RWPE2 (cell line): ENCODE data around the gene NUP160.
"Not testable (repeated sequence)": the region's sequence is repeated elsewhere in the genome, so short reads cannot be mapped to it uniquely, and the experiment has no call there.

Source experiments
- ATAC-seq: fragments of 200-7000 bp; cut with Tn5 transposase; 3 replicates; pipeline ENCODE4 v1.9.1; 2021; ENCODE audit warnings: low read depth
- DNase-seq: peaks from one replicate; pipeline ENCODE4 v3.0.0-alpha.2; 2020; ENCODE audit warnings: low spot score
- H3K27ac ChIP-seq: fragments of 450-650 bp; 2 replicates; pipeline ENCODE4 v1.5.1; 2017; ENCODE audit warnings: mild to moderate bottlenecking; ENCODE audit not compliant: poor library complexity, severe bottlenecking
- H3K27me3 ChIP-seq: fragments of 250-450 bp; sonication (Bioruptor Pico); 2 replicates; pipeline ENCODE4 v1.5.1; 2021; ENCODE audit warnings: mild to moderate bottlenecking, moderate library complexity; ENCODE audit not compliant: insufficient read depth, poor library complexity, severe bottlenecking
- H3K36me3 ChIP-seq: fragments of 250-450 bp; sonication (Bioruptor Pico); 2 replicates; pipeline ENCODE4 v1.5.1; 2020; ENCODE audit warnings: low read depth, mild to moderate bottlenecking, moderate library complexity
- H3K4me1 ChIP-seq: fragments of 250-450 bp; sonication (Bioruptor Pico); 2 replicates; pipeline ENCODE4 v1.5.1; 2021; ENCODE audit warnings: mild to moderate bottlenecking, moderate library complexity; ENCODE audit not compliant: insufficient read depth, poor library complexity, severe bottlenecking
- H3K4me3 ChIP-seq: fragments of 250-450 bp; sonication (Bioruptor Pico); 2 replicates; pipeline ENCODE4 v1.5.1; 2021; ENCODE audit warnings: mild to moderate bottlenecking, moderate library complexity; ENCODE audit not compliant: severe bottlenecking
- H3K9me3 ChIP-seq: fragments of 250-450 bp; sonication (Bioruptor Pico); 2 replicates; pipeline ENCODE4 v1.5.1; 2021; ENCODE audit warnings: mild to moderate bottlenecking, moderate library complexity; ENCODE audit not compliant: severe bottlenecking
- CTCF ChIP-seq: fragments of 450-650 bp; IDR thresholded peaks from one replicate; pipeline ENCODE4 v1.5.1; 2017; ENCODE audit warnings: mild to moderate bottlenecking, moderate library complexity; ENCODE audit not compliant: poor library complexity, severe bottlenecking

The NUP160 gene

GRCh38 chr11:47891886-47892285 is 43.7 kb upstream of the NUP160 start:
- ATAC-seq (no peak), DNase-seq (no peak)
- no peaks in the 10 kb centered on the region for H3K4me1 ChIP-seq

GRCh38 chr11:47889714-47890441 is 41.7 kb upstream of the NUP160 start:
- H3K27me3 ChIP-seq = no peaks in the 10 kb centered on the region
- no peak overlapping the region for H3K4me3 ChIP-seq
- TF ChIP-seq CTCF = no peak
- no peaks in the 10 kb centered on the region for H3K9me3 ChIP-seq
- no peaks in the 10 kb centered on the region for H3K4me1 ChIP-seq
- no peak overlapping the region for H3K27ac ChIP-seq
- no peaks in the 10 kb centered on the region for H3K36me3 ChIP-seq
- ATAC-seq (no peak), DNase-seq (no peak)

More at GRCh38 chr11:47891886-47892285, 43.7 kb upstream of the NUP160 start:
- Histone ChIP-seq H3K4me3 (no peak overlapping the region), H3K9me3 (no peaks in the 10 kb centered on the region), H3K27me3 (no peaks in the 10 kb centered on the region), H3K36me3 (no peaks in the 10 kb centered on the region), H3K27ac (no peak overlapping the region)
- no peak for TF ChIP-seq CTCF

GRCh38 chr11:47887910-47888569 is 39.9 kb upstream of the NUP160 start:
- Histone ChIP-seq H3K9me3 (no peaks in the 10 kb centered on the region), H3K4me1 (no peaks in the 10 kb centered on the region), H3K27me3 (no peaks in the 10 kb centered on the region), H3K36me3 (no peaks in the 10 kb centered on the region), H3K4me3 (no peak overlapping the region), H3K27ac (no peak overlapping the region)
- no peak for ATAC-seq
- no peak for DNase-seq
- TF ChIP-seq CTCF = no peak

GRCh38 chr11:47886096-47886495 is 37.9 kb upstream of the NUP160 start:
- ATAC-seq = no peak
- Histone ChIP-seq H3K9me3 (no peaks in the 10 kb centered on the region), H3K4me1 (no peaks in the 10 kb centered on the region), H3K36me3 (no peaks in the 10 kb centered on the region), H3K27ac (no peak overlapping the region), H3K4me3 (no peak overlapping the region), H3K27me3 (no peaks in the 10 kb centered on the region)
- no peak for TF ChIP-seq CTCF
- DNase-seq = no peak

- not testable (repeated sequence) for DNase-seq, ATAC-seq, H3K27me3 ChIP-seq, H3K4me3 ChIP-seq, H3K27ac ChIP-seq, H3K4me1 ChIP-seq, H3K9me3 ChIP-seq, H3K36me3 ChIP-seq
Measured at GRCh38 chr11:47882437-47882836, 34.3 kb upstream of the NUP160 start.
